Breast epithelium (tissue), 4 donors: ENCODE results near the gene PPHLN1. TPM values are rescaled to one million over a fixed set of nuclear protein-coding genes. Genes with fewer than 3 reads are reported as not detected.
A peak's percentile ranks its signal among the peaks of the same experiment; 100 is the strongest.

ENCODE experiments used
- DNase-seq, 2 donors: peaks; one replicate each; pipeline ENCODE4 v3.0.0-alpha.2; 2019; ENCODE audit warnings: low spot score in 2 of 2
- H3K27ac ChIP-seq, 2 donors: fragments of 200-600 bp; sonication (generic) in 1 of 2; one replicate each; pipeline ENCODE4 v1.5.1; 2016 to 2019; ENCODE audit warnings: mild to moderate bottlenecking in 1 of 2
- H3K27me3 ChIP-seq, 2 donors: fragments of 200-600 bp; sonication (generic) in 1 of 2; one replicate each; pipeline versions ENCODE4 v1.5.1 to v1.6.0; 2017 to 2019; ENCODE audit warnings: control low read depth in 1 of 2, mild to moderate bottlenecking in 1 of 2
- H3K36me3 ChIP-seq: fragments of 200-600 bp; one replicate; pipeline ENCODE4 v1.5.1; 2019
- H3K4me1 ChIP-seq, 2 donors: fragments of 200-600 bp; sonication (generic); one replicate each; pipeline ENCODE4 v1.5.1; 2016 to 2019; ENCODE audit warnings: control low read depth in 1 of 2
- H3K4me3 ChIP-seq, 3 donors: fragments of 200-600 bp; sonication (generic); 1 replicate in 2 of 3; 2 replicates in 1 of 3; pipeline ENCODE4 v1.5.1; 2016 to 2019; ENCODE audit warnings: mild to moderate bottlenecking in 3 of 3, moderate library complexity in 2 of 3
- H3K9me3 ChIP-seq, 2 donors: fragments of 200-600 bp; sonication (generic) in 1 of 2; one replicate each; pipeline ENCODE4 v1.5.1; 2016 to 2019; ENCODE audit warnings: control low read depth in 1 of 2
- CTCF ChIP-seq, 3 donors: fragments of 450-650 bp; IDR thresholded peaks; one replicate each; pipeline ENCODE4 v1.5.1; 2016 to 2017; ENCODE audit warnings: antibody characterized with exemption in 3 of 3, mild to moderate bottlenecking in 3 of 3, moderate library complexity in 3 of 3
- POLR2A ChIP-seq: fragments of 450-650 bp; IDR thresholded peaks from one replicate; pipeline ENCODE4 v1.6.1; 2016; ENCODE audit warnings: antibody characterized with exemption, mild to moderate bottlenecking, moderate library complexity
- POLR2AphosphoS5 ChIP-seq, 3 donors: sonication (generic); formaldehyde crosslinking; IDR thresholded peaks; one replicate each; pipeline ENCODE4 v1.6.1; 2017; ENCODE audit warnings: antibody characterized with exemption in 3 of 3
- intact Hi-C: fragments of 100-400 bp; cut with DNase I; formaldehyde crosslinking; loops from one replicate; pipeline ENCODE4 v1.15.1; 2023; ENCODE audit warnings: low total_unique reads
- total RNA-seq, 3 donors: library from RNA; depleted of rRNA; stranded (reverse); fragments of >200 nt; gene quantifications; one replicate each; pipeline ENCODE4 v1.1.0, GENCODE V29; 2016

The PPHLN1 gene
- total RNA-seq, 3 donors from 2014 or later: 52.0 to 90.6 (median 62.3) TPM

- Histone ChIP-seq H3K4me3 (no peak overlapping the region), H3K9me3 (no peaks in the 10 kb centered on the region), H3K36me3 (no peaks in the 10 kb centered on the region), H3K27me3 (no peaks in the 10 kb centered on the region), H3K27ac (no peak overlapping the region), H3K4me1 (no peaks in the 10 kb centered on the region)
- TF ChIP-seq CTCF (IDR thresholded peaks at IDR 0.05) (no peak), POLR2AphosphoS5 (IDR thresholded peaks at IDR 0.05) (no peak)
- intact Hi-C loops: no loop called here
- no peak for DNase-seq
These were observed 152.0 kb downstream of the PPHLN1 start for GRCh38 chr12:42477941-42478340.

- intact Hi-C loops: no loop called here
These were observed 155.4 kb downstream of the PPHLN1 start for GRCh38 chr12:42481368-42481767.

GRCh38 chr12:42482041-42482747, 156.2 kb downstream of the PPHLN1 start:
- H3K27me3 ChIP-seq: no peaks in the 10 kb centered on the region

More at GRCh38 chr12:42481368-42481767, 155.4 kb downstream of the PPHLN1 start:
- H3K4me3 ChIP-seq: peak overlapping the region in 1 of 3 donors; percentile 91
- TF ChIP-seq POLR2A: no peak
- no peak for TF ChIP-seq POLR2AphosphoS5 (IDR thresholded peaks at IDR 0.05)
- TF ChIP-seq CTCF (IDR thresholded peaks at IDR 0.05): no peak
- H3K27ac ChIP-seq: peak overlapping the region in 1 of 2 donors; percentile 53
- no peaks in the 10 kb centered on the region for H3K27me3 ChIP-seq
- H3K36me3 ChIP-seq: no peaks in the 10 kb centered on the region
- no peak for DNase-seq
- H3K9me3 ChIP-seq: no peaks in the 10 kb centered on the region
- H3K4me1 ChIP-seq: no peaks in the 10 kb centered on the region

GRCh38 chr12:42482748-42483520, 157.0 kb downstream of the PPHLN1 start:
- DNase-seq: peak in 1 of 2 donors; percentile 29
- Histone ChIP-seq H3K4me1 (no peaks in the 10 kb centered on the region), H3K27ac (peak overlapping the region; percentile 67 to 88), H3K27me3 (no peaks in the 10 kb centered on the region), H3K9me3 (no peaks in the 10 kb centered on the region), H3K36me3 (no peaks in the 10 kb centered on the region), H3K4me3 (peak overlapping the region; percentile 72 to 91 (median 81))
- TF ChIP-seq POLR2AphosphoS5 (IDR thresholded peaks at IDR 0.05): peak in 2 of 3 donors; percentile 12 to 24
- peak; percentile 66 to 87 (median 72) for TF ChIP-seq CTCF (IDR thresholded peaks at IDR 0.05)
- TF ChIP-seq POLR2A: no peak
- intact Hi-C loops: no loop called here

More at GRCh38 chr12:42482041-42482747, 156.2 kb downstream of the PPHLN1 start:
- H3K27ac ChIP-seq: peak overlapping the region; percentile 67 to 88
- intact Hi-C loops: no loop called here
- TF ChIP-seq POLR2A (no peak), POLR2AphosphoS5 (IDR thresholded peaks at IDR 0.05) (peak in 1 of 3 donors; percentile 8), CTCF (IDR thresholded peaks at IDR 0.05) (no peak)
- no peaks in the 10 kb centered on the region for H3K9me3 ChIP-seq
- peak overlapping the region; percentile 72 to 91 (median 81) for H3K4me3 ChIP-seq
- H3K4me1 ChIP-seq: no peaks in the 10 kb centered on the region
- DNase-seq: peak in 1 of 2 donors; percentile 55
- H3K36me3 ChIP-seq: no peaks in the 10 kb centered on the region

- no peaks in the 10 kb centered on the region for H3K9me3 ChIP-seq
- H3K27ac ChIP-seq: peak overlapping the region; percentile 67 to 88
- no peak for DNase-seq
- H3K36me3 ChIP-seq: no peaks in the 10 kb centered on the region
- intact Hi-C loops: no loop called here
- no peaks in the 10 kb centered on the region for H3K4me1 ChIP-seq
- H3K27me3 ChIP-seq: no peaks in the 10 kb centered on the region
- TF ChIP-seq CTCF (IDR thresholded peaks at IDR 0.05): no peak
- TF ChIP-seq POLR2AphosphoS5 (IDR thresholded peaks at IDR 0.05): no peak
- no peak for TF ChIP-seq POLR2A
- H3K4me3 ChIP-seq: peak overlapping the region; percentile 72 to 91 (median 81)
These were observed 157.5 kb downstream of the PPHLN1 start for GRCh38 chr12:42483521-42483790.
